ENCODE data around the gene AVPI1.

DNA sequence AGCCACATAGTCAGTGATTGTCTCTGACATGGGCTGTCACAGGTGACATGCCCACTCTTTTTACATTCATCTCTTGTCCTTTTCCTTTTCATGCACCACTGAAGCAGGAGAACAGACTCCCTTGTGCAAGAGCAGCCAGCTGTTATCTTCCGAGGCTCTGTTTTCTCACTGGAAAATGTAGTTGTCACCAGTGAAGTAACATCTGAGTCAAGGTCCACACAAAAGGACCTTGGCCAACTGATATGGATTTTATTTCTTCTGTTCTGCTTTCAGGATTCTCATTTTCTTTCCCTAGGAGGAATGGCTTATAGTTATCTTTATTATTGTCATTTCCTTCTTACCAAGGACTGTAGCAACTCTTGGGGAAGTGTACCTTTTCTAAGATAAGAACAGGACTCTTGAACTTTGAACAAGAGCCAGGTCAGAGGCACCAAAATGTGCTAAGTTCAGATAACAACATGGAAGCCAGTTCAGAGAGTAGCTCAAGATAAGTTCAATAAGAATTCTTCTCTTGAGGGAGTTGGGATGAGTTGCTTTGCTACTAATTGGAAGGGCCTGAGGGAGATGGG, 22.7 kb downstream of the AVPI1 start:
- TF ChIP-seq HDGF (IDR thresholded peaks at IDR 0.05; ENCODE audit: borderline replicate concordance), result no peak
- TF ChIP-seq CTBP1 (IDR thresholded peaks at IDR 0.05; ENCODE audit: borderline replicate concordance), result no peak

Data from HEK293T (cell line).